Sigmoid colon (tissue), 4 donors: ENCODE results near the gene CAV2.

Experiments
- CTCF ChIP-seq, 4 experiments: fragments of 450-650 bp in 3 of 4; fragments of 200-600 bp in 1 of 4; IDR thresholded peaks; one replicate each; pipeline ENCODE4 v1.5.1; 2016 to 2019; ENCODE audit warnings: antibody characterized with exemption in 4 of 4, mild to moderate bottlenecking in 3 of 4, moderate library complexity in 2 of 4
- POLR2A ChIP-seq, 2 donors: fragments of 450-650 bp; IDR thresholded peaks; one replicate each; pipeline ENCODE4 v1.6.1; 2016; ENCODE audit warnings: antibody characterized with exemption in 2 of 2, mild to moderate bottlenecking in 2 of 2, moderate library complexity in 2 of 2
- POLR2AphosphoS5 ChIP-seq, 4 donors: sonication (generic); formaldehyde crosslinking; IDR thresholded peaks; one replicate each; pipeline ENCODE4 v1.6.1; 2017; ENCODE audit warnings: antibody characterized with exemption in 4 of 4

GRCh38 chr7:116552602-116553001 lies 53.1 kb downstream of the CAV2 start:
- no peak for TF ChIP-seq POLR2A (IDR thresholded peaks at IDR 0.05)
- TF ChIP-seq CTCF (IDR thresholded peaks at IDR 0.05) = no peak
- no peak for TF ChIP-seq POLR2AphosphoS5 (IDR thresholded peaks at IDR 0.05)
